Cortex of kidney (tissue), 1 donor: Measurements from ENCODE around the gene OSBPL5.
"Not testable (repeated sequence)": the region's sequence is repeated elsewhere in the genome, so short reads cannot be mapped to it uniquely, and the experiment has no call there.

ENCODE experiments used
- DNase-seq: peaks from one replicate; lab custom pipeline; 2025; lab: John Stamatoyannopoulos, UW

OSBPL5 gene

DNA sequence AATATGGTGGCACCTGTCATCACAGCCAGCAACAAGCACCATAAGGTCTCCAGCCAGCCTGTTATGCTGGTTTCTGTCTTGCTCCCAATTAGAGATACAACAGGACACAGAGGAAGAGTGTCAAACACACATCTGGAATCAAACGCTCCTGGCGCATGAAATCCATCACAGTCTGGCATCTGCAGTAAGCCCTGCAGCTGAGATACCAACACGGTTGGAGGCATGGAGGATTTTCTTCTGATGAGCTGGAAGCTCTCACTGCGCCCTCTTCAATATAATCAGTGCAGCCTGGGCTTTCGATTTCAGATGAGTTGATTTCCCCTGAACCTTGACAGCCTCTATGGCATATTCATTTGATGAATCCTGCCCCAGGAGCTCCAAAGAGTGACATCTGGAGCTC, 80.1 kb downstream of the OSBPL5 start:
- no peak for DNase-seq

DNA sequence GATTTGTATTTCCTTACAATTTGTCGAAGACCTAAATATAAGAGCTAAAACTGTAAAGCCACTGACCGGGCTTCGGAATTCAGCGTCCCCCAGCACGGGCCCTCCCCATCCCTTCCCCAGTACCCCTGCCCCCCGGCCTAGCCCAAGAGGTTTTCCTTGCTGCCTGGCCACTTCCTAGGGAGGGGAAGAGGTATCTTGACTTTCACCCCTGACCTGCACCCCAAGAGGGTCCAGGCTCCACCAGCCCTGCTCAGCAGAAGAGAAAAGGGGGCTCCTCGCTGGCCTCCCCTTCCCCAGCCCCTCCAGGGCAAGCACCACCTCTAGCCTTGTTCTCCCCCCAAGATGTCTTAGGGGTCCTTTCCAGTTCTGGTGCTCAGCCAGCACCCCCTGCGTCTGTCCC, 81.8 kb downstream of the OSBPL5 start:
- DNase-seq: no peak

DNA sequence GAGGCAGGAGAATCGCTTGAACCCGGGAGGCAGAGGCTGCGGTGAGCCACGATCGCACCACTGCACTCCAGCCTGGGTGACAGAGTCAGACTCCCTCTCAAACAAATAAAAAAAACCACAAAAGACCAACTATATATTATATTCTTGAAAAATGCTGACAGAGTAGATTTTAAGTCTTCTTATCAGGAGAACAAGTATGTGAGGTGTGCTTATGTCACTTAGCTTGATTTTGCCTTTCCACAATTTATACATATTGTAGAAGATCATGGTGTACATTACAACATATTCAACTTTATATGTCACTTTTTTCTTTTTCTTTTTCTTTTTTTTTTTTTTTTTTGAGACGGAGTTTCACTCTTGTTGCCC, 83.7 kb downstream of the OSBPL5 start:
- no peak for DNase-seq

DNA sequence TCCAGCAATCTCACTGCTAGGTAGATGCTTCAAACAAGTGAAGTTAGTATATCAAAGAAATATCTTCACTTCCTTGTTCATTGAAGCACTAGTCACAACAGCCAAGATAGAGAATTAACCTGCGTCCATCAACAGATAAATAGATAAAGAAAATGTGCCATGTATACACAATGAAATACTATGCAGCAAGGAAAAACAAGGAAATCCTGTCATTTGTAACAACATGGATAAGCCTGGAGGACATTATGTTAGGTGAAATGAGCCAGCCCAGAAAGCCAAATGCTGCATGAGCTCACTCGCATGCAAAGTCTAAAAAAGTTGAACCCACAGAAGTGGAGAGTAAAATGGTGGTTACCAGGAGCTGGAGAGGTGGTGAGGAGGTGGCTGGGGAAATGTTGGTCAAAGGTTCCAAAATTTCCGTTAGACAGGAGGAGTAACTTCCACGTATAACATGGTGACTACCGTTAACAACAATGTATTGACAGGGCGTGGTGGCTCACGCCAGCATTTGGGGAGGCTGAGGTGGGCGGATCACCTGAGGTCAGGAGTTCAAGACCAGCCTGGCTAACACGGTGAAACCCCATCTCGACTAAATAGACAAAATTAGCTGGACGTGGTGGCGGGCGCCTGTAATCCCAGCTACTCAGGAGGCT, 84.3 kb downstream of the OSBPL5 start:
- no peak for DNase-seq

DNA sequence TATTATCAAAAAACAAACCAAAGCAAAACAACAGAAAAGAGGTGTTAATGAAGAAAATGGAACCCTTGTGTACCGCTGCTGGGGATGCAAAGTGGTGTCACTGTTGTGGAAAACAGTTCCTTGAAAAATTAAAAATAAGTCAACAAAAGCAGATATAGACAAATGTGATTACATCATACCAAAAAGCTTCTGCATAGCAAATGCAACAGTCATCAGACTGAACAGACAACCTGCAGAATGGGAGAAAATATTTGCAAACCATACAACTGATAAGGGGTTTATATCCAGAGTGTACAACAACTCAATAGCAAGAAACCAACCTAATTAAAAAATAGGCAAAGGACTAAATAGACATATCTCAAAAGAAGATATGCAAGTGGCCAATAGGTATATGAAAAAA, 85.0 kb downstream of the OSBPL5 start:
- no peak for DNase-seq

DNA sequence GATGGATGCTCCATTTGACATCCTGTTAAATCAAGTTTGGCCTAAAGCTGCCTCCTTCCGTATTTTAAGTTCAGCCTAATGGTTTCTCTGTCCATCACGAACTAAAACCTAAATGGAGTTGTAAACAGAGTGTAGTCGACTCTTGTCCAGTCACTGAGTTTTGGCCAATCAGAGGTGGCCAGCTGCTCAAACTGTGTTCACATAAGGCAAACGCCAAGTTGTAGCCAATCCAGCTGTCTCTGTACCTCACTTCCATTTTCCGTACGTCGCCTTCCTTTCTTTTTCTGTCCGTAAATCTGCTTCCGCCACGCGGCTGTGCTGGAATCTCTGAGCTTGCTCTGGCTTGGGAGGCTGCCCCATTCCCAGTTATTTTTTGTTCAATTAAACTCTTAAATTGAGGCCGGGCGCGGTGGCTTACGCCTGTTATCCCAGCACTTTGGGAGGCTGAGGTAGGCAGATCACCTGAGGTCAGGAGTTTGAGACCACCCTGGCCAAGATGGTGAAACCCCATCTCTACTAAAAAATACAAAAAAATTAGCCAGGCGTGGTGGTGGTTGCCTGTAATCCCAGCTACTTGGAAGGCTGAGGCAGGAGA, 87.2 kb downstream of the OSBPL5 start:
- no peak for DNase-seq

DNA sequence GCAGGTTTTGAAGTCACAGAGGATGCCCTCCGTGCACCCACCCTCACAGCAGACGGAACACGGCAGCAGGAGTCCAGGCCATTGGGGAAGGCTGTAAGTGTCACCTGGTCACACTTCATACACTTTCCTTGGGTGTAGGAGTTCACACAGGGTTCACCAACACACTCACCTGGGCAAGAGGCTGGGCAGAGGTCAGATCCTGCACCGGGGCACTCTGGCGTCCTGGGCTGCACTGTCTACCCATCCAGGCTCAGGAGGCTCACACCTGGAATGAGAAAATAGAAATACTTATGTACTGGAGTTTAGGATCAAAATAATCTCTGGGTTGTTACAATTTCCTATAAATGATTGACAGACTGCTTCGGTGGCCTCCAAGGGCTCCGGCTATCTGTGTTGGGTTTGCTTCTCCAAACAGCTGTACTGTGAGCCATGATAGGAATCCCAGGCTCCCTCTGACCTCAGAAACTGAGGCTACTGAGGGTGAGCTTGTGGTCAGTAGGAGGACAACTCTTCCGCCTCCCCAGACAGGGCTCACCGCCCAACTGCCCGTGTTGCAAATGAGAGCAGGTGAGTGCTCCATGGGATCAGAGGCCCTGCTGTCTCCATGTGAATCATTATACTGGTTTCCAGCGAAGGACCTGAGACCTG, 87.8 kb downstream of the OSBPL5 start:
- no peak for DNase-seq

DNA sequence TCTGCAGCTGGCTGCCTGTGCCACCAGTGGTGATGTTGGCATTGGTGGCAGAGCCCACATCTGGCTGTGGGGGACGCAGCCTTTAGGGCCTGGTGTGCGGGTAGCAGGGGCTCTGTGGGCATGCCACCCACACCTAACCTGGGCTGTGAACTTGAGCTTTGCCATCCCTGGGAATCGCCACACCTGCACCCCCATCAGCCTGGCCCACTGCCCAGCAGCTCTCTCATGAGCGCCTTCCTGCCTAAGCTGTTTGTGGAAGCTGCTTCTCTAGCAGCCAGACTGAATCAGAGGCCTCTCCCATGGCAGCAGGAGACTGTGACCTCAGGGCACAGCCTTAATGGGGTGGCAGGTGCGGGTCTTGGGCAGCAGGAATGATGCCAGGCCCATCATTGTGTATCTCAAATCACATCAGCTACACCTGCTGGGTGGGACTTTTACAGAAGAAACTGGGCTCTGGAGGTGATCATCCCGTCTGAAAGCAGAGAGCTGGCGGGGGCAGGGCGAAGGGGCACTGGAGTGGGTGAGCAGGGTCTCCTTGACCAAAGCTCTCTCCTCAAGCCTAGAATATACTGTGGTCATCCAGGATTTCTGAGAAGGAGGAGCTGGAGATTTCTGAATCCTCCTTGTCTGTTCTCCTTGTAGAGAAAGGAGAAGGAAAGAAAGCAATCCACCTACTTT, 90.1 kb downstream of the OSBPL5 start:
- DNase-seq: no peak

DNA sequence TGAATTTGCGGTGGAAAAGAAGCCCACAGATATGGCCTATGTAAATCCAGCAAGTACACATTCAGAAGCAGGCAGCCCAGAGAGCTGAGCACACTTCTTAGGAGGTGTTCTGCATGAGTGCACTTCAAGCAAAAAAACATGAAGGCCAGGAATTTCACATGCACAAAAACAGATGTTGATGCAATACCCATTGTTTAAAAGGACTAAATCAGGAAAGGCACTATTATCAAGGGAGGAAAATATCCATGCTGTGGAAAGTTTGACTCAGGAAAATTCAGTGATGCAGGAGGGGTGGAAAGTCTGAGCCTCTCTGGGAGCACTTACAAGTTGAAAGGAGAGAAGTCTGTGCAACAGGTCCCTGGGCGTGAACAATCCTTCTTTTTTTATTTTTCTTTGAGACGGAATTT, 92.1 kb downstream of the OSBPL5 start:
- no peak for DNase-seq

DNA sequence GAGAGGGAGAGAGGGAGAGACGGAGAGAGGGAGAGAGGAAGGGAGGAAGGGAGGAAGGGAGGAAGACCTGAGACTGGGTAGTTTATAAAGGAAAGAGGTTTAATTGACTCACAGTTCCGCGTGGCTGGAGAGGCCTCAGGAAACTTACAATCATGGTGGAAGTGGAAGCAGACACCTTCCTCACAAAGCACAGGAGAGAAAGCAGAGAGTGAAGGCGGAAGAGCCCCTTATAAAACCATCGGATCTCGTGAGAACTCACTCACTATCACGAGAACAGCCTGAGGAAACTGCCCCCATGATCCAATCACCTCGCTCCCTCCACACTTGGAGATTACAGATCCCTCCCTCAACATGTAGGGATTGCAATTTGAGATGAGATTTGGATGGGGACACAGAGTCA, 95.7 kb downstream of the OSBPL5 start:
- no peak for DNase-seq

DNA sequence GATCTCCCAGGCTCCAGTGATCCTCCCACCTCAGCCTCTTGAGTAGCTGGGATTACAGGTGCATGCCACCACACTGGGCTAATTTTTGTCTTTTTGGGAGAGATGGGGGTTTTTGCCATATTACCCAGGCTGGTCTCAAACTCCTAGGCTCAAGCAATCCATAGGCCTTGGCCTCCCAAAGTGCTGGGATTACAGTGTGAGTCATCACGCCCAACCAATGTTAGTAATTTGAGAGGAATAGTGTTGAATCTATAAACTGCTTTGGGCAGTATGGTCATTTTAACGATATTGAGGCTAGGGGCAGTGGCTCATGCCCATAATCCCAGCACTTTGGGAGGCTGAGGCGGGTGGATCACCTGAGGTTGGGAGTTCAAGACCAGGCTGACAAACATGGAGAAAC, 98.8 kb downstream of the OSBPL5 start:
- DNase-seq: not testable (repeated sequence)

DNA sequence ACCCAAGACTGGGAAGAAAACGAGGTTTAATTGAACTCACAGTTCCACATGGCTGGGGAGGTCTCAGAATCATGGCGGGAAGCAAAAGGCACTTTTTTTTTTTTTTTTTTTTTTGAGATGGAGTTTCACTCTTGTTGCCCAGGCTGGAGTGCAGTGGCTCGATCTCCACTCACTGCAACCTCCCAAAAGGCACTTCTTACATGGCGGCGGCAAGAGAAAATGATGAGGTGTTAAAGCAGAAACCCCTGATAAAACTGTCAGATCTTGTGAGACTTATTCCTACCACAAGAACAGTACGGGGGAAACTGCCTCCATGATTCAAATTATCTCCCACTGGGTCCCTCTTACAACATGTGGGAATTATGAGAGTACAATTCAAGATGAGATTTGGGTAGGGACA, 100.4 kb downstream of the OSBPL5 start:
- not testable (repeated sequence) for DNase-seq

DNA sequence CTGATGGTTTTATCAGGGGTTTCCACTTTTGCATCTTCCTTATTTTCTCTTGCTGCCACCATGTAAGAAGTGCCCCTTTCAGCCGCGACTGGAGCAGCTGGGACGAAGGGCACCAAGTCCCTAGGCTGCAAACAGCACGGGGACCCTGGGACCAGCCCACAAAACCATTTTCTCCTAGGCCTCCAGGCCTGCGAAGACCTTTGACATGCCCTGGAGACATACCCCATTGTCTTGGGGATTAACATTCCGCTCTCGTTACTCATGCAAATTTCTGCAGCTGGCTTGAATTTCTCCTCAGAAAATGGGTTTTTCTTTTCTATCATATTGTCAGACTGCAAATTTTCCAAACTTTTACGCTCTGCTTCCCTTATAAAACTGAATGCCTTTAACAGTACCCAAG, 101.2 kb downstream of the OSBPL5 start:
- DNase-seq: not testable (repeated sequence)

DNA sequence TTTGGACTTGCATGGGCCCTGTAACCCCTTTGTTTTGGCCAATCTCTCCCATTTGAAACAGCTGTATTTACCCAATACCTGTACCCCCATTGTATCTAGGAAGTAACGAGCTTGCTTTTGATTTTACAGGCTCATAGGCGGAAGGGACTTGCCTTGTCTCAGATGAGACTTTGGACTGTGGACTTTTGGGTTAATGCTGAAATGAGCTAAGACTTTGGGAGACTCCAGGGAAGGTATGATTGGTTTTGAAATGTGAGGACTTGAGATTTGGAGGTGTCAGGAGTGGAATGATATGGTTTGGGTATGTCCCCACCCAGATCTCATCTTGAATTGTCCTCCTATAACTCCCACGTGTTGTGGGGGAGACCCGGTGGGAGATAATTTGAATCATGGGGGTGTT, 101.7 kb downstream of the OSBPL5 start:
- not testable (repeated sequence) for DNase-seq

DNA sequence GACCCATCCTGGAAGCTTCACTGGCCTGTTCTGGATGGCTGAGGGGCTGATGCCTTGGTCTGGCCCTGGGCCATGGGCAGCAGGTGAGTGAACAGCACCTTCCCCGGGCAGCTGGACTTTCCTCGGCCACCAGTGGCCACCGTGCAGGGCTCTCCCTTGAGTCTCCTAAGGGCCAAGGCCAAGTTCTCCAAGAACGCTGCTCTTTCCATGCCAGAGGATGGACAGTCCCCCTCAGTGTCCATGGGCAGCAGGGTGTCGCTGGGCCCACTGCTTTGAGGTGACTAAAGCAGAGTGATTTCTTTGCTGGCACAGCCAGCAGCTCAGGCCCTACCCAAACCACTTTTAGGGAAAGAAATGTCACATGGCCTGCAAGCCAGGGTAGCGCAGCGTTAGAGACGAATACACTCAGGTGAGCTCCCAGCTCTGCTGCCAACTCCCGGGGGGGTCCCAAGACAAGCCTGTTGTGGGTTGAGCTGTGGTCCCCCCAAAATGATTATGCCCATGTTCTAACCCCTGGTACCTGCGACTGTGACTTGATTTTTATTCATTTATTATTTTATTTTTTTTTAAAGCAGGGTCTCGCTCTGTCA, 104.6 kb downstream of the OSBPL5 start:
- no peak for DNase-seq

DNA sequence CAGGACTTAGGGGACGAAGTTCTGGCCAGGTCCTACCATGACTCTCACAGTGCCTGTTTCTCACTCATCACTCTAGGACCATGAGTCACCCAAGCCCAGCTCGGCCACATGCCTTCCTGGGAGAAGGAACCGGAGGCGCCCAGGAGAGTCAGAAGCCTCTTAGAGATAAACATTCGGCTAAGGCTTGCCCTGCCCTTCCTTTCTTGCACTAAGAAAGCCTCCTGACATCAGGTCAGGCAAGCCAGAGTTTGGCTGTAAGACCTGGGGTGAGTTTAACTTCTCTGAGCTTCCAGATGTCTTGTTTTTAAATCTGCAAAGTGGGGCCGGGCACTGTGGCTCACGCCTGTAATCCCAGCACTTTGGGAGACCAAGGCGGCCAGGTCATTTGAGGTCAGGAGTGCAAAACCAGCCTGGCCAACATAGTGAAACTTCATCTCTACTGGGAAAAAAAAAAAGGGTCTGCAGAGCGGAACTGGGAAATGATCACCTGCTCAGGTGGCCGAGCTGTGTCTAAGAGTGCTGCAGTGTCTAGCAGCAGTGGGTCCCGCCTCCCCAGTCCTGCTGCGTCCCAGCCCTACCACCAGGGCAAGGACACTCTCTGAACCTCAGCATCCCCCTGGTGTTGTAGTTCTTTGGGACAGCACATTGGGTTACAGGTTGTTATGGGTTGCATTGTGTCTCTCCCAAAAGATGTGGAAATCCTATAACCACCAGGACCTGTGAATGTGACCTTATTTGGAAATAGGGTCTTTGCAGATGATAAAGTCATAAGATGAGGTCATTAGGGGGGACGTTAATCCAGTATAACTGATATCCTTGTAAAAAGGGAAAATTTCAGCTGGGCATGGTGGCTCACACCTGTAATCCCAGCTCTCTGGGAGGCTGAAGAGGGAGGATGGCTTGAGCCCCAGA, 106.1 kb downstream of the OSBPL5 start:
- DNase-seq: no peak

DNA sequence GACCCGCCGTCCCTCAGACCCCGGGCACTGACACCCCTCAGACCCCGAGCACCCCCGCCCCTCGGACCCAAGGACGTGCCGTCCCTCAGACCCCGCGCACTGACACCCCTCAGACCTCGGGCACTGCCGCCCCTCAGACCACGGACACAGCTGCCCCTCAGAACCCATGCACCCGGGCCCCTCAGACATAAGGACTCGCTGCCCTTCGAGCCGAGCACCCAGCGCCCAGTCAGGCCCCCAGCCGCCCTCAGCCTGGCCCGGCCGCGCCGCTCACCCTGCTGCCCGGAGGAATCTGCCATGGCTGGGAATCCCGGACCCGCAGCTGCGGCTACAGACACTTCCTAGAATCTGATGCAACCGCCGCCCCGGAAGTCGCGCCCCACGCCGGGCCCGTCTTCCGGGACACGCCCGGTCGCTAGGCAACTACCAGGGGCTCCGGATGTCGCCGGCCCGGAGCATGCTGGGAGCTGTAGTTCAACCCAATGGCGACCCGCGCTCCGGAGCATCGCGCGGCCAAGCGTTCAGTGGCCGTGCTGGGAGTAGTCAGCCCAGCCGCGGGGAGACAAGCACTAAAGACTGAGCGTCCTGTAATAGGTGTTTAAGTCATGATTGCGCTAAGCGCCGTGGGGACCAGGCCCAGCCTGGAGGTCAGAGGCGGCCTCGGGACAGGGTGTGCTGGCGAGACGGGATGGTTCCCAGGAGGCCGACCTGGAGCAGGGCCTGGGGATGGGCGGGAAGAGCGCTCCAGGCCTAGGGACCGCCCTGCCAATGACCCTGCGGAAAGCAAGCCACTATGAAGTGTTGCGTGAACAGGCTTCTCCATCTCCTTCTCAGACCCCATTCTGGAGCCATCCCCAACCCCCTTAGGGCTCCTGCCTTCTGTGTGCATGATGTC, 107.8 kb downstream of the OSBPL5 start, which contains the start of gene CARS1:
Gene CARS1 (minus strand): TSS at position 355 of the 895 bp plus-strand sequence. CDS start 56 bp downstream, at position 299.
- no peak for DNase-seq

DNA sequence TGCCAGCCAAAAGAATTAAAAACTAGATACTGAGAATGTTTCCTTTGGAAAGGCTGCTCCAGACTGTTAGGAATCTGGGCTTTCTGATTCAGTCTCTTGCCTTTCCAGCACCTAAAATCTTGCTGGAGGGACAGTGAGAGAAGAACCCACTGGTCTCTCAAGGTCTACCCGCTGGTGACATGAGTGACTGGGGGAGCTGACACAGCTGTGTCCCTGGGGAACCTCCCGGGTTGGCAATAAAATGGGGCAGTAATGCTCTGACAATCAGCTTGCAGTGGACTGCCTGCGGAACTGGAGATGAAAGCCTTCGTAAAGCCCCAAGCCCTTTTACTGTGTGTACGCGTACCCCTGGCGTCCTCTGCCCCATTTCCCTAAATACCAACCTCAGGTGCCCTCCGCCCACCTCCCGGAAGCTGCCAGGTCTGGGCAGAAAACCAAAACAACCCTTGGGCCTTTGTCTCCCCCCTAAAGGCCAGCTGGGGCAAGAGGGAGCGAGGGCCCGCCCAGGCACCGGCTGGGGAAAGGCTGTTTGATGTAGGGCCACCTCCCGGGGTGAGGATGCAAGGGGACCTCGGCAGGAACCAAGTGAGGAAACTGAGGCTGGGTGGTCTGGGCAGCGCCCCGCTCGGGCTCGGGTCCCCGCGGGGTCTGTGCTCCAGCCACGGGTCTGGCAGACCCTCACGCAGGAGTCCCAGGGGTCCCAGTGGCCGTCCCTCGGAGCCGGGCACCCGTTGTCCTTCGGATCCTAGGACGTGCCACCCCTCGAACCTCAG, 108.6 kb downstream of the OSBPL5 start:
- DNase-seq: no peak

DNA sequence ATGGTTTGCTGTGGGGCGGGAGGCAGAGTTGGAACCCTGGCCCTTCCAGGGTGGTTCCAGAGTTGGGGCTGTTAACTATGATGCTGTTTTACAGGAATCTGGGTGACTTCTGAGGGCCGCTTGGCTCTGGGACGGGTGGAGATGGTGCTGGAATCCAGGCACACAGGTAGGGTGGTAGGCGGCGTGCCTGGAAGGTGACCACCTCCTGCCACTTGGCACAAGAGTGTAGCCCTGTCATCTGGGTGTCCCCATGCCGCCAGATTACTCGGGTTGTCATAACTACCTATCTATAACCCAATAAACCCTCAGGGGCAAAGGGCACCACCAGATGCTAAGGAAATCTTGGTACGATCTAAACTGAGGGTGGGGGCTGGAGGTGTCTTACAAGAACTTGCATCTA, 109.2 kb downstream of the OSBPL5 start:
- DNase-seq: no peak

DNA sequence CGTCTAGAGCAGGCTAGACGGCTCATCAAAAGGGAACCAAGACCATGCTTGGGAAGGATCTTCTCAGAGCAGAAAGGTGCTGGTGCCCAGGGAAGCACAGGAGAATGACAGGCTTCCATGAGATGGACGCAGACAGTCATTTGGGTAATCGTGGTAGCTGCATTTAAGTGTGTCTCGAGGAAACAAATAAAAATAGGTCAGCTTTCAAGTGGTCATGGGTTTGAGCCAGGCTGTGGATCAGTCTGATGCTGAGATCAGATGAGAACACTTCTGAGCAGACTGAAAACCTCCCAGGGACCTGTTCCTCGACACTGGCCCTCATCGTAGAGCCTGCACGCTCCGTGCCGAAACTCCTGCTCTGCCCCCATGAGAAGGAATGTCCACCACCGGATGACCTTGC, 112.5 kb downstream of the OSBPL5 start:
- no peak for DNase-seq
